ENCODE data around the gene ERC1.

ERC1 gene

GRCh38 chr12:949453-950191, 41.4 kb upstream of the ERC1 start, which contains the start of gene RAD52:
Gene RAD52, minus strand, starts transcription at chr12:949694. Its CDS starts 16,636 bp downstream, at chr12:933058.
- Histone ChIP-seq H3K4me3 (ENCODE audit: control insufficient read depth in 1 of 7, extremely low read depth in 1 of 7, insufficient read depth in 4 of 7, low read depth in 2 of 7, low read length in 6 of 7) (peak within 1 kb of the TSS; percentile 66 to 95 (median 94)), H3K27ac (ENCODE audit: insufficient read depth in 1 of 2, low read depth in 1 of 2, low read length in 2 of 2, poor library complexity in 1 of 2, severe bottlenecking in 2 of 2) (peak within 1 kb of the TSS; percentile 61 to 90), H3K9me3 (ENCODE audit: control extremely low read depth in 1 of 5, control insufficient read depth in 4 of 5, insufficient read depth in 2 of 5, low read depth in 1 of 5, low read length in 4 of 5) (peaks cover 0 to 1% (median 0%) of the 10 kb centered on the region in 5 experiments), H3K36me3 (ENCODE audit: control insufficient read depth in 4 of 4, insufficient read depth in 4 of 4, low read length in 3 of 4) (no peaks in the 10 kb centered on the region), H3K27me3 (replicated peaks in 2 of 5; ENCODE audit: control insufficient read depth in 4 of 5, insufficient read depth in 5 of 5, low read length in 4 of 5) (no peaks in the 10 kb centered on the region), H3K4me1 (ENCODE audit: control extremely low read depth in 1 of 4, control insufficient read depth in 4 of 4, insufficient read depth in 4 of 4, low read length in 3 of 4) (peaks cover 0 to 26% (median 7%) of the 10 kb centered on the region in 4 experiments)
- DNase-seq: peak; percentile 99
- ChIA-PET POLR2A (interaction anchor here (0.6 to 1.0 kb wide), 5 partner anchors 14 to 134 kb away, joined by 3 to 6 read pairs (median 3); no protein-coding TSS in a partner anchor), CTCF (interaction anchor here (0.6 to 1.7 kb wide), 17 partner anchors 9 to 375 kb away, joined by 3 to 9 read pairs (median 3); no protein-coding TSS in a partner anchor)
- 0% methylated on average over 43 of the region's 58 CpGs for WGBS (ENCODE audit: insufficient coverage)

GRCh38 chr12:951176-951575, 39.8 kb upstream of the ERC1 start:
- POLR2A ChIA-PET: no interaction called here
- CTCF ChIA-PET: interaction anchor here (0.6 to 1.3 kb wide), 5 partner anchors 20 to 144 kb away, joined by 3 to 5 read pairs (median 3); no protein-coding TSS in a partner anchor

GRCh38 chr12:953776-954175, 37.2 kb upstream of the ERC1 start:
- Histone ChIP-seq H3K27me3 (replicated peaks in 2 of 5; ENCODE audit: control insufficient read depth in 4 of 5, insufficient read depth in 5 of 5, low read length in 4 of 5) (no peaks in the 10 kb centered on the region), H3K27ac (ENCODE audit: insufficient read depth in 1 of 2, low read depth in 1 of 2, low read length in 2 of 2, poor library complexity in 1 of 2, severe bottlenecking in 2 of 2) (no peak overlapping the region), H3K4me1 (ENCODE audit: control extremely low read depth in 1 of 4, control insufficient read depth in 4 of 4, insufficient read depth in 4 of 4, low read length in 3 of 4) (peaks cover 0 to 14% (median under 1%) of the 10 kb centered on the region in 4 experiments), H3K36me3 (ENCODE audit: control insufficient read depth in 4 of 4, insufficient read depth in 4 of 4, low read length in 3 of 4) (no peaks in the 10 kb centered on the region), H3K9me3 (ENCODE audit: control extremely low read depth in 1 of 5, control insufficient read depth in 4 of 5, insufficient read depth in 2 of 5, low read depth in 1 of 5, low read length in 4 of 5) (peaks cover 0 to 1% (median 0%) of the 10 kb centered on the region in 5 experiments), H3K4me3 (ENCODE audit: control insufficient read depth in 1 of 7, extremely low read depth in 1 of 7, insufficient read depth in 4 of 7, low read depth in 2 of 7, low read length in 6 of 7) (no peak overlapping the region)
- peak in 2 of 3 donors; percentile 13 to 28 for DNase-seq
- CTCF ChIA-PET: interaction anchor here (0.8 to 1.3 kb wide), 2 partner anchors 139 to 340 kb away, joined by 3 read pairs; no protein-coding TSS in a partner anchor
- POLR2A ChIA-PET: no interaction called here
- 93% methylated on average over 4 of the region's 7 CpGs for WGBS (ENCODE audit: insufficient coverage)

More at GRCh38 chr12:951176-951575, 39.8 kb upstream of the ERC1 start:
- Histone ChIP-seq H3K36me3 (ENCODE audit: control insufficient read depth in 4 of 4, insufficient read depth in 4 of 4, low read length in 3 of 4) (no peaks in the 10 kb centered on the region), H3K4me3 (ENCODE audit: control insufficient read depth in 1 of 7, extremely low read depth in 1 of 7, insufficient read depth in 4 of 7, low read depth in 2 of 7, low read length in 6 of 7) (no peak overlapping the region), H3K4me1 (ENCODE audit: control extremely low read depth in 1 of 4, control insufficient read depth in 4 of 4, insufficient read depth in 4 of 4, low read length in 3 of 4) (peaks cover 0 to 26% (median 7%) of the 10 kb centered on the region in 4 experiments), H3K27ac (ENCODE audit: insufficient read depth in 1 of 2, low read depth in 1 of 2, low read length in 2 of 2, poor library complexity in 1 of 2, severe bottlenecking in 2 of 2) (no peak overlapping the region), H3K27me3 (replicated peaks in 2 of 5; ENCODE audit: control insufficient read depth in 4 of 5, insufficient read depth in 5 of 5, low read length in 4 of 5) (no peaks in the 10 kb centered on the region), H3K9me3 (ENCODE audit: control extremely low read depth in 1 of 5, control insufficient read depth in 4 of 5, insufficient read depth in 2 of 5, low read depth in 1 of 5, low read length in 4 of 5) (peaks cover 0 to 1% (median 0%) of the 10 kb centered on the region in 5 experiments)
- WGBS (ENCODE audit: insufficient coverage): no CpG with 5 or more reads among the region's 1 CpG
- no peak for DNase-seq

- DNase-seq: no peak
- H3K9me3 ChIP-seq (ENCODE audit: control extremely low read depth in 1 of 5, control insufficient read depth in 4 of 5, insufficient read depth in 2 of 5, low read depth in 1 of 5, low read length in 4 of 5): peaks cover 0 to 1% (median 0%) of the 10 kb centered on the region in 5 experiments
- POLR2A ChIA-PET: no interaction called here
- peaks cover 0 to 9% (median 0%) of the 10 kb centered on the region in 4 experiments for H3K4me1 ChIP-seq (ENCODE audit: control extremely low read depth in 1 of 4, control insufficient read depth in 4 of 4, insufficient read depth in 4 of 4, low read length in 3 of 4)
- H3K27ac ChIP-seq (ENCODE audit: insufficient read depth in 1 of 2, low read depth in 1 of 2, low read length in 2 of 2, poor library complexity in 1 of 2, severe bottlenecking in 2 of 2): no peak overlapping the region
- H3K4me3 ChIP-seq (ENCODE audit: control insufficient read depth in 1 of 7, extremely low read depth in 1 of 7, insufficient read depth in 4 of 7, low read depth in 2 of 7, low read length in 6 of 7): no peak overlapping the region
- no peaks in the 10 kb centered on the region for H3K27me3 ChIP-seq (replicated peaks in 2 of 5; ENCODE audit: control insufficient read depth in 4 of 5, insufficient read depth in 5 of 5, low read length in 4 of 5)
- H3K36me3 ChIP-seq (ENCODE audit: control insufficient read depth in 4 of 4, insufficient read depth in 4 of 4, low read length in 3 of 4): no peaks in the 10 kb centered on the region
- CTCF ChIA-PET: no interaction called here
Measured at GRCh38 chr12:954741-955140, 36.3 kb upstream of the ERC1 start.

GRCh38 chr12:955939-956338, 35.1 kb upstream of the ERC1 start:
- no peak overlapping the region for H3K27ac ChIP-seq (ENCODE audit: insufficient read depth in 1 of 2, low read depth in 1 of 2, low read length in 2 of 2, poor library complexity in 1 of 2, severe bottlenecking in 2 of 2)
- ChIA-PET POLR2A (no interaction called here), CTCF (interaction anchor here (0.7 kb wide), 1 partner anchor 11 kb away, joined by 3 read pairs; no protein-coding TSS in a partner anchor)
- peaks cover 0 to 5% (median 0%) of the 10 kb centered on the region in 4 experiments for H3K4me1 ChIP-seq (ENCODE audit: control extremely low read depth in 1 of 4, control insufficient read depth in 4 of 4, insufficient read depth in 4 of 4, low read length in 3 of 4)
- DNase-seq: no peak
- H3K36me3 ChIP-seq (ENCODE audit: control insufficient read depth in 4 of 4, insufficient read depth in 4 of 4, low read length in 3 of 4): no peaks in the 10 kb centered on the region
- WGBS (ENCODE audit: insufficient coverage): 94% methylated on average over 5 of the region's 6 CpGs
- H3K4me3 ChIP-seq (ENCODE audit: control insufficient read depth in 1 of 7, extremely low read depth in 1 of 7, insufficient read depth in 4 of 7, low read depth in 2 of 7, low read length in 6 of 7): no peak overlapping the region
- peaks cover 0 to 1% (median 0%) of the 10 kb centered on the region in 5 experiments for H3K9me3 ChIP-seq (ENCODE audit: control extremely low read depth in 1 of 5, control insufficient read depth in 4 of 5, insufficient read depth in 2 of 5, low read depth in 1 of 5, low read length in 4 of 5)
- no peaks in the 10 kb centered on the region for H3K27me3 ChIP-seq (replicated peaks in 2 of 5; ENCODE audit: control insufficient read depth in 4 of 5, insufficient read depth in 5 of 5, low read length in 4 of 5)

GRCh38 chr12:958588-959123, 32.4 kb upstream of the ERC1 start:
- H3K27ac ChIP-seq (ENCODE audit: insufficient read depth in 1 of 2, low read depth in 1 of 2, low read length in 2 of 2, poor library complexity in 1 of 2, severe bottlenecking in 2 of 2): no peak overlapping the region
- H3K27me3 ChIP-seq (replicated peaks in 2 of 5; ENCODE audit: control insufficient read depth in 4 of 5, insufficient read depth in 5 of 5, low read length in 4 of 5): no peaks in the 10 kb centered on the region
- DNase-seq: no peak
- WGBS (ENCODE audit: insufficient coverage): 93% methylated on average over 3 of the region's 8 CpGs
- ChIA-PET POLR2A (no interaction called here), CTCF (no interaction called here)
- no peak overlapping the region for H3K4me3 ChIP-seq (ENCODE audit: control insufficient read depth in 1 of 7, extremely low read depth in 1 of 7, insufficient read depth in 4 of 7, low read depth in 2 of 7, low read length in 6 of 7)
- peaks cover 0 to 1% (median 0%) of the 10 kb centered on the region in 5 experiments for H3K9me3 ChIP-seq (ENCODE audit: control extremely low read depth in 1 of 5, control insufficient read depth in 4 of 5, insufficient read depth in 2 of 5, low read depth in 1 of 5, low read length in 4 of 5)
- no peaks in the 10 kb centered on the region for H3K4me1 ChIP-seq (ENCODE audit: control extremely low read depth in 1 of 4, control insufficient read depth in 4 of 4, insufficient read depth in 4 of 4, low read length in 3 of 4)
- no peaks in the 10 kb centered on the region for H3K36me3 ChIP-seq (ENCODE audit: control insufficient read depth in 4 of 4, insufficient read depth in 4 of 4, low read length in 3 of 4)

GRCh38 chr12:966724-967123, 24.3 kb upstream of the ERC1 start:
- Histone ChIP-seq H3K36me3 (ENCODE audit: control insufficient read depth in 4 of 4, insufficient read depth in 4 of 4, low read length in 3 of 4) (no peaks in the 10 kb centered on the region), H3K27ac (ENCODE audit: insufficient read depth in 1 of 2, low read depth in 1 of 2, low read length in 2 of 2, poor library complexity in 1 of 2, severe bottlenecking in 2 of 2) (no peak overlapping the region), H3K4me3 (ENCODE audit: control insufficient read depth in 1 of 7, extremely low read depth in 1 of 7, insufficient read depth in 4 of 7, low read depth in 2 of 7, low read length in 6 of 7) (no peak overlapping the region), H3K9me3 (ENCODE audit: control extremely low read depth in 1 of 5, control insufficient read depth in 4 of 5, insufficient read depth in 2 of 5, low read depth in 1 of 5, low read length in 4 of 5) (no peaks in the 10 kb centered on the region), H3K27me3 (replicated peaks in 2 of 5; ENCODE audit: control insufficient read depth in 4 of 5, insufficient read depth in 5 of 5, low read length in 4 of 5) (no peaks in the 10 kb centered on the region), H3K4me1 (ENCODE audit: control extremely low read depth in 1 of 4, control insufficient read depth in 4 of 4, insufficient read depth in 4 of 4, low read length in 3 of 4) (peaks cover 0 to 10% (median 0%) of the 10 kb centered on the region in 4 experiments)
- CTCF ChIA-PET: interaction anchor here (0.8 to 0.9 kb wide), 2 partner anchors 11 to 101 kb away, joined by 3 to 4 read pairs; no protein-coding TSS in a partner anchor
- DNase-seq: peak in 2 of 3 donors; percentile 18 to 20
- POLR2A ChIA-PET: no interaction called here
- WGBS (ENCODE audit: insufficient coverage): no CpG with 5 or more reads among the region's 6 CpGs

Measured in common myeloid progenitor, CD34-positive (primary cell).